GM20000 (cell line): ENCODE data around the gene ARNT2.

Source experiments
- DNase-seq: peaks from one replicate; pipeline ENCODE4 v3.0.0; 2012; ENCODE audit warnings: low spot score
- TF ChIP-seq, protein P1 (sequence below): IDR thresholded peaks from 2 replicates; pipeline ENCODE4 v1.5.1; 2012; ENCODE audit warnings: mild to moderate bottlenecking, control low read depth; ENCODE audit errors: extremely low read depth, missing control alignments

ARNT2 gene

DNA sequence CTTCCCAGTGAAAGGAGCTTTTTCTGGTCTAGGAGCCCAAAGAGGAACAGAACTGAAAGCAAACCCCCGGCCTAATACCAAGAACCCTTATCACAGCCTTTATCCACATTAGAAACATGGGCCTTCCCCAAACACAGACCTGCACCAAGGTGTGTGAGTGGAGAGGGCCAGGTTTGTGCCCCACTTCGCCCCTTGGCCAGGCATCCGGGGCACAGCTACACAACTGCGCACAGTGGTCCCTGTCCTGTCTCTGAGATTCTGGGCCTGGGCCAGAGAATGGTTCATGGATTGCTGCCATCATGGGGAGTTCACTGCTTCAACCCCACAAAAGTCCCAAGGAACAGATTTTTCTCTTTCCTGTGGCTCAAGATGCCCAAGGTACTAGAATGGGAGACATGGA is 165.5 kb downstream of the ARNT2 start:
- no peak for DNase-seq
- TF ChIP-seq, protein P1, sequence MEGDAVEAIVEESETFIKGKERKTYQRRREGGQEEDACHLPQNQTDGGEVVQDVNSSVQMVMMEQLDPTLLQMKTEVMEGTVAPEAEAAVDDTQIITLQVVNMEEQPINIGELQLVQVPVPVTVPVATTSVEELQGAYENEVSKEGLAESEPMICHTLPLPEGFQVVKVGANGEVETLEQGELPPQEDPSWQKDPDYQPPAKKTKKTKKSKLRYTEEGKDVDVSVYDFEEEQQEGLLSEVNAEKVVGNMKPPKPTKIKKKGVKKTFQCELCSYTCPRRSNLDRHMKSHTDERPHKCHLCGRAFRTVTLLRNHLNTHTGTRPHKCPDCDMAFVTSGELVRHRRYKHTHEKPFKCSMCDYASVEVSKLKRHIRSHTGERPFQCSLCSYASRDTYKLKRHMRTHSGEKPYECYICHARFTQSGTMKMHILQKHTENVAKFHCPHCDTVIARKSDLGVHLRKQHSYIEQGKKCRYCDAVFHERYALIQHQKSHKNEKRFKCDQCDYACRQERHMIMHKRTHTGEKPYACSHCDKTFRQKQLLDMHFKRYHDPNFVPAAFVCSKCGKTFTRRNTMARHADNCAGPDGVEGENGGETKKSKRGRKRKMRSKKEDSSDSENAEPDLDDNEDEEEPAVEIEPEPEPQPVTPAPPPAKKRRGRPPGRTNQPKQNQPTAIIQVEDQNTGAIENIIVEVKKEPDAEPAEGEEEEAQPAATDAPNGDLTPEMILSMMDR = no peak

DNA sequence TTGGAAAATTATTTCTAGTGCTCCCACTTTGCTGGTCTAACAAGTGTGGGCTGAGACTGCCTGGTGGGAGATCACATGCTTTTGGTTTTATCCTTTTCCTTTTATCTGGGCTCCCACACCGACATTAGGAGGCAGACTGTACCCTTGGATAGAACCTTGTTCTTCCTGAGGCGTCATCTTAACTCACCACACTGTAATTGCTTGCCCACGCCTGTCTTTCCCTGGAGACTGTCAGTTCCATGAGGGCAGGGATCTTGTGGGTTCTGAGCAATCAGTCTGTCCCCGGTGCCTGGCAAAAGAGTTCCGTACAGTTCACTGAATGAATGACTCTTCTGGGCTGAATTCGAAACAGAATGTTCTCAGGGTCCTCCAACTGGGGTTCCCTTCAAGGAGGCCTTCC is 166.4 kb downstream of the ARNT2 start:
- DNase-seq = no peak
- TF ChIP-seq, protein P1 = no peak

DNA sequence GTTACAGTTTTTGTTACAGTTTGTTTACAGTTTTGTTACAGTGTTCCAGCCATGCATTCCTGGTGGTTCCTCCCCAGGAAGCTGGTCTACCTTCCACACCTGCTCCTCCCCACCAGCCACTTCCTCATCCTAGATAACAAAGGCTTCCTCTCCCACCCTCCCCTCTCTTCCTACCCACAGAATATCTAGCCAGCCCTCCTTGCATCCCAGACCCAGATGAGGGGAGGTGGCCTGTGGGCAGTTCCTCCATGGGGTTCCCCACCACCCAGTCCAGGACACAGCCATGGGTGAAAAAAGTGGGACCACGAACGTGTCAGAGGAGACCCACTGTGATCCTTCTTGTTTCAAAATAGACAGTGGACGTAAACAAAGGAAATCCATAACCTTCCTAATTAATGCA is 168.2 kb downstream of the ARNT2 start:
- no peak for DNase-seq
- TF ChIP-seq, protein P1 = no peak

DNA sequence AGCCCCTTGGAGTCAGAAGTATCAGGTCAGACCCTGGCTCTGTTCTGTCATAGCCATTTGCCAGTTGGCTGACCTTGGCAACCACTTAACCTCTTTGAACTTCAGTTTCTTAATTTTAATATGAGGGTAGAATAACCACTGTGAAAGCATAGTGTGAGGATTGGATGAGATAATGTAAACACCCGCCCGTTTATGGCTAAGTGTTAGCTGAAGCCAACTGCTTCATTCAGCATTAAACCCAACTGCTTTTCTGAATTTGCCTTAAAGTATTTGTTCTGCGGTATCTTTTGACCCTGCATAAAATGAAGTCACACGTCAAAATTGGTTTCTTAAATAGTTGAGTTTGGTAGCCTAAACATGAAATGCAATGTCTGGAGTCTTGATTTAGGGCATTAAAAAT is 169.4 kb downstream of the ARNT2 start:
- DNase-seq = no peak
- TF ChIP-seq, protein P1 = no peak

DNA sequence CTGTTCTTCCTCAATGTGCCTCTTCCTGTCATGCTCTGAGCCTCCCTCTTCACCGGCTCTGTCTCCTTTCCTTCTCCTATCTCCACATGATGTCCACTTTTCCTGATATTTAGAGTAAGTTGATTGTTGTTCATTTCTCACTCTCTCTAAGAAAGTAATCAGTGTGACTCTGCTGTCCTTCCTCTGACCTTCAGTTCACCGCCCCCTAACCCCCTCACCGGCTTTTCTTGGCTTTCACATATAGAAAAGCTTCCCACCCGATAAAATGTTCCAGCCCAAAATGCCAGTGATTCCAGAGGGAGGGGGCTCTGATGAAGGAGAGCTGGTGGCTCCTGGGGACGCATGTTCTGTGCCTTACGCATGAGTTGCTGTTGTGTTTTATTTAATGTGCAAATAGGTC is 170.4 kb downstream of the ARNT2 start:
- no peak for DNase-seq
- TF ChIP-seq, protein P1 = no peak

DNA sequence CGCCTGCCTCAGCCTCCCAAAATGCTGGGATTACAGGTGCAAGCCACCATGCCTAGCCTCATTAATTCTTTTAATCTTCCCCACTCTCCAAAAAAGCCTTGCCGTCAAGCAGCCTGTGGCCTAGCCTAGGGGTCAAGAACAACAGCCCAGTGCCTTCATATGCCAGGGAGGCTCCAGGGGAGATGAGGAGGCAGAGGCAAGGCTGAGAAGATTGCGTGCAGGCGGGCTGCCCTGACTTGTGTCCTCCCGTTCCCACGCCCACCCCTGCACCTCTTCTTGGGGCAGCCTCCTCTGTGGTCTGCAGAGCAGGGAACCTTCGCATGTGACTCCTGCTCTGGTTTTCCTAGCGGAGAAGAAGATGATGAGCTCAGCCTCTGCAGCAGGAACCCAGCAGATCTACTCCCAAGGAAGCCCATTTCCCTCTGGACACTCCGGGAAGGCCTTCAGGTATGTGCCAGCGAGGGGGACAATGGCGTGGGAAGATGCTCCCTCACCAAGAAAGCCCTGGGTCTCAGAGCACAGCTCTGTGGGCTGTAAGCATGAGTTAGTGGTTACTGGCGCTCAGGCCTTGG is 172.4 kb downstream of the ARNT2 start:
- no peak for DNase-seq
- TF ChIP-seq, protein P1 = no peak

DNA sequence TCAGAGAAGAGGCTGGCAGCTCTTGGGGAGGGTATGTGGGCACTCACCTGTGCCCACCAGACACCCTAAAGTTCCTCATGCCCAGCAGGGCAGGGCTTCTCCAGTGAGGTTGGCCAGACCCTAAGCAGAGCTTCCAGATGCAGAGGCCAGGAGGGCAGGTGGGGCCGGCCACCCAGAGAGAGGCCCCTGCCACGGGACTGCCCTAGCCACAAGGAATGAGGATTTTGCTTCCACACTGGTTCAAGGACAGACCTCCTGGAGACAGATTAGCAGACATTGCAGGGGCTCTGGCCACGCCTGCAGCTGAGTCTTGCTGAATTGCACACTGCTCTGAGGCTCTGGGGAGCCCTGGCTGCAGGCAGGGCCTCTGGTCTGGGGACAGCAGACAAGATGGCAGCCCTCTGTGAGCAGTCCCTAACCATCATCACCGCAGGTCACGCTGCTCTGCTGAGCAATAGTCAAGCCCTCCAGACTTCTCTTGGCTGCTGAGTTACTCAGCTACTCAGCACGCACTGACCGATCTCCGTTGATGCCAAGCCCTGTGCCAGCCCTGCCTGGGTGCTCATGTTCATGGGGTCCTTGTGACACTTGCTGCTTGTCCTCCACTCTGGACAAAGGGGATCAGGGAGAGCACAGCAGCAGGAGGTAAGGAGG is 173.5 kb downstream of the ARNT2 start:
- DNase-seq = no peak
- TF ChIP-seq, protein P1 = no peak
